GM12874 (cell line): ENCODE measurements around the gene ACCS.

Experiments used
- CTCF ChIP-seq: IDR thresholded peaks from 2 replicates; pipeline ENCODE4 v1.5.1; 2011; ENCODE audit warnings: low read depth, mild to moderate bottlenecking, control low read depth, low read length, moderate library complexity; ENCODE audit not compliant: insufficient read depth

The ACCS gene

DNA sequence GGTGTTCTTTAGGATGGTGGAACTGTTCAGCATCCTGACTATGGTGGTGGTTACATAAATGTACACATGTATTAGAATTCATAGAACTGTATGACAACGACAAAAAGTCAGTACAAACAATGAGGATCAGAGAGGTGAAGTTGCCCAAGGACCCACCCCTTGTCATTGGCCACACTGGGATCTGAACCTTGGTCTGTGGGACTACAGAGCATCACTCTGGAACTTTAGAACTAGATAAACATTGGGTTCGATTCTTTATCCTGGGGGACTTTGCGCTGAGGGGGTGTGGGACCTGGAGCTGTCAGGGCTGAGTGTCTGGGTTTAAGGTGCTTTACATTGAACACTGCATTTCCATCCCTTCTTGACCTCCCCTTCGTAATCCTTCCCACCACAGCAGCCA is 16.6 kb downstream of the ACCS start:
- TF ChIP-seq CTCF = no peak

DNA sequence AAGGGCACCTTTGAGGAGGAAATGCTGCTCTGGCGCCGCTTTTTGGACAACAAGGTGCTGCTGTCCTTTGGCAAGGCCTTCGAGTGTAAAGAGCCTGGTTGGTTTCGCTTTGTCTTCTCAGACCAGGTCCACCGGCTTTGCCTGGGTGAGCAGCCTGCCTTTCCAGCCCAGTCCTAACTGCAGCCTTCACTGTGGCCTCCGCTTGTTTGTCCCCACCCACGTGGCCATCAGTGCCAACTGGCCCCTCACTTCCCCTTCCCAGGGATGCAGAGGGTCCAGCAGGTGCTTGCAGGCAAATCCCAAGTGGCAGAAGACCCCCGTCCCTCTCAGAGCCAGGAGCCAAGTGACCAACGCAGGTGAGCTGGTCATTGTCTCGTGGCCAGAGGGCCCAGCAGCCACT is 17.4 kb downstream of the ACCS start:
- no peak for TF ChIP-seq CTCF

DNA sequence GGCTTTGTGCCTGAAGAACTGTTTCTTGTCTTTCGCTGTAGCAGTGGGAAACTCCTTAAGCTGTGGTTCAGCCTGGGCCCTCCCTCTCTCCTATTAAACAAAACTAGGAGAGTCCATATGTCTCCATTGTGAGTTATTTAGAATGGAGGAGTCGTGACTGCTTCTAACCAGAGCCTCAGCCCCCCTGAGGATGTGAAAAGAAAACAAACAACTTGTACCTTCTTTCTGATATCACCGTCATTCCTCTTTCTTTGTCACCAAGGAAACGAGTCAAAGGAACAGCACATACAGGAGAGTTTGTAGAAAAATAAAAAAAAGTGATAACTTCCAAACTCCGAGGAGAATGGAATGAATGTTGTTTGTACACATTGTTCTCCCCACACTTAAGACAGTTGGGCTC is 17.8 kb downstream of the ACCS start:
- TF ChIP-seq CTCF = no peak

DNA sequence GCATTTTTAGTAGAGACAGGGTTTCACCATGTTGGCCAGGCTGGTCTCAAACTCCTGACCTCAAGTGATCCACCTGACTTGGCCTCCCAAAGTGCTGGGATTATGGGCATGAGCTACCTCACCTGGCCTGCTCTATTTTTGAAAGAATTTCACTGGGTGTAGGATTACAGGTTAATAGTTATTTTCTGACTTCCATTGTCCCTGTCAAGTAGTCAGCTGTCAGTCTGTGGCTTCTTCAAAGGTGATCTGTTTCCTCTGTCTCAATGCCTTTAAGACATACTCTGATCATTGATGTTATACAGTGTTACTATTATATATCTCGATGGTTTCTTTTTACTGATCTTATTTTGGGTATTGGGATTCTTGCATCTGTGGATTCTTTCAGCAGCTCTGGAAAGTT is 19.3 kb downstream of the ACCS start:
- TF ChIP-seq CTCF = no peak

DNA sequence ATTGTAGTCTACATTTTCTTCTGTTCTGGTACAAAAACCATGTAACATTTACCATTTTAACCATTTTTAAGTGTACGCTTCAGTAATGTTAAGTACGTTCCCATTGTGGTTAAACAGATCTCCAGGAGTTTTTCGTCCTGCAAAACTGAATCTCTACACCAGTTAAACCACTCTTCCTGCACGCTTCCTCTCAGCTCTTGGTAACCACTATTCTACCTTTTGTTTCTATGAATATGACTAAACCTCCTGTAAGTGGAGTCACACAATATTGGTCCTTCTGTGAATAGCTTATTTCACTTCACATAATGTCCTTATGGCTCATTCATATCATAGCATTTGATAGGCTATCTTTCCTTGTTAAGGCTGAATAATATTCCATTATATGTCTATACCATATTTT is 22.3 kb downstream of the ACCS start:
- TF ChIP-seq CTCF = no peak

- no peak for TF ChIP-seq CTCF
These were observed 22.8 kb downstream of the ACCS start for GRCh38 chr11:44088871-44089270.

DNA sequence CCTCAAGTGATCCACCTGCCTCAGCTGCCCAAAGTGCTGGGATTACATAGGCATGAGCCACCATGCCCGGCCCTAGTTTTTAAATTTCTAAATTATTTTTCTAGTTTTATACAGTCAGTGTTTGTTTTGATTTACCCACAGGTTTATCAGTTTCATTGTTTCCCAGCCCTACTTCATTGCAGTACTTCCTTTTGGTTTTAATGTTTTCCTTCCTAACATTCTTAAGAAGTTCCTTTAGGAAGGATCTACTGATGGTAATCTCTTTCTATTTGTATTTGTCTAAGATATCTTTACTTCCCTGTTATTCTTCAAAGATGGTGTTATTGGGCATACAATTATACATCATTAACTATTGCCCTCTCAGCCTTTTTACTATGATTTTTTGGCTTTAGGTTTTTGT is 24.5 kb downstream of the ACCS start:
- no peak for TF ChIP-seq CTCF
